ENCODE results near the gene GRAP2.

The GRAP2 gene

DNA sequence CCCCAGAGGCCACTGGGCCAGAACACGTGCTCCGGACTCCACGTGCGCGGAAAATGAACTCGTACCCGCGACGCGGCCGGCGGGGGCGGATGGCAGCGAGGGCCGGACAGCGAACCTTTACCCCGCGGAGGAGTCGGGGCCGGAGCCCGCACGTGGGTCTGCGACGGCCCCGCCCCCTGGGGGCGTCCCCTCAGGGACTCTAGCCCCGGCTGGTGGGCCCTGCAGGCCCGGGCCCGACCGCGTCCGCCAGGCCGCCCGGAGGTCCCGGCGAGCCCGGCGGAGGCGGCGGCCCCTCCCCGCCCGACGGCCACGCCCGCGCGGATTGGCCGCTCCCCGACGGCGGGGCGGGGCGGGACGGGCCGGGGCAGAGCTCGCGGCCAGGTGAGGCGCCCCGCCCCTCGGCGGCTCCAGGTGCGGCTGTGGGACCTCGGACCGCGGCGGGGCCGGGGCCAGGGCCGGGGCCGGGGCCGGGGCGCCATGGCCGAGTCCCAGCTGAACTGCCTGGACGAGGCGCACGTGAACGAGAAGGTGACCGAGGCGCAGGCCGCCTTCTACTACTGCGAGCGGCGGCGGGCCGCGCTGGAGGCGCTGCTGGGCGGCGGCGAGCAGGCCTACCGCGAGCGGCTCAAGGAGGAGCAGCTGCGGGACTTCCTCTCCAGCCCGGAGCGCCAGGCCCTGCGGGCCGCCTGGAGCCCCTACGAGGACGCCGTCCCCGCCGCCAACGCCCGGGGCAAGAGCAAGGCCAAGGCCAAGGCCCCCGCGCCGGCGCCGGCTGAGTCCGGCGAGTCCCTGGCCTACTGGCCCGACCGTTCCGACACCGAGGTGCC, 93.9 kb downstream of the GRAP2 start, which contains the start of gene FAM83F:
Gene FAM83F, plus strand, starts transcription at position 389 of the 827 bp plus-strand sequence. Its CDS starts 89 bp downstream, at position 478.
- peak; percentile 46 for DNase-seq (ENCODE audit: low spot score)

- DNase-seq (ENCODE audit: low spot score) = no peak
Observed at GRCh38 chr22:39995393-39996252, 94.7 kb downstream of the GRAP2 start.

DNA sequence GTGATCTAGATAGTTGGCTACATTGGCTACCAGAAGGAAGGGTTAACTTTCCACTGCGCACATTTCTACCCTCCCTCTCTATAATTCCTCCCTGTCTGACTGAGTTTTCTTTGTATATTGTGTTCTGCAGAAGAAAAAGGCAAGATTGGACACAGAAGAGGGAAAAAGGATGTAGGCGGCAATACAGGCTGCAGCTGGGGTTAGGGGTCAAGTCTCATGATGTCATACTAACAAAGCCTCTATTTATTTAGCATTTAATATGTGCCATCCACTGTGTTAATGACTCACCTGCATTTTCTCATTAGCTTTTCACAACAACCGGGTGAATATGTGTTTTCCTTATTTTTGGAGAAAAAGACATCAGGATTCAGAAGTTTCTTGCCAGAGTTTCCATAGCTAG, 95.8 kb downstream of the GRAP2 start:
- no peak for DNase-seq (ENCODE audit: low spot score)

DNA sequence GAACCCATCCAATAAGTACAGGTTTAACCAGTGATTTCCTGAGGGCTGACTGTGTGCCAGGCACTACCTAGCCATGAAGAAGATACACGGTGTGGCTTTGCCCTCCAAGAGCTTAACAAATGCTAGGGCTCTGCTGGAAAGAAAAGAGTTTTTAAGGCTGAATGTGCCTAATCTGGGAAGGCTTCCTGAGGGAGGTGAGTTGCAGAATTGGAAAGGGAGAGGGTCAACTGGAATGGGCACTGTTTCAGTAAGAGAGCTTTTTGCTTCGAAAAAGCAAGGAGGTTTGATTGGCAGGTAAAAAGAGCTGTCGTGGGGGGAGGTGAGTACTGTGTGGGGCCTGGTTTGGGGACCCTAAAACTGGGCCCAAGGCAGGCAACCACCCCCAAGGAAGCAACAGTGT, 96.5 kb downstream of the GRAP2 start:
- no peak for DNase-seq (ENCODE audit: low spot score)

DNA sequence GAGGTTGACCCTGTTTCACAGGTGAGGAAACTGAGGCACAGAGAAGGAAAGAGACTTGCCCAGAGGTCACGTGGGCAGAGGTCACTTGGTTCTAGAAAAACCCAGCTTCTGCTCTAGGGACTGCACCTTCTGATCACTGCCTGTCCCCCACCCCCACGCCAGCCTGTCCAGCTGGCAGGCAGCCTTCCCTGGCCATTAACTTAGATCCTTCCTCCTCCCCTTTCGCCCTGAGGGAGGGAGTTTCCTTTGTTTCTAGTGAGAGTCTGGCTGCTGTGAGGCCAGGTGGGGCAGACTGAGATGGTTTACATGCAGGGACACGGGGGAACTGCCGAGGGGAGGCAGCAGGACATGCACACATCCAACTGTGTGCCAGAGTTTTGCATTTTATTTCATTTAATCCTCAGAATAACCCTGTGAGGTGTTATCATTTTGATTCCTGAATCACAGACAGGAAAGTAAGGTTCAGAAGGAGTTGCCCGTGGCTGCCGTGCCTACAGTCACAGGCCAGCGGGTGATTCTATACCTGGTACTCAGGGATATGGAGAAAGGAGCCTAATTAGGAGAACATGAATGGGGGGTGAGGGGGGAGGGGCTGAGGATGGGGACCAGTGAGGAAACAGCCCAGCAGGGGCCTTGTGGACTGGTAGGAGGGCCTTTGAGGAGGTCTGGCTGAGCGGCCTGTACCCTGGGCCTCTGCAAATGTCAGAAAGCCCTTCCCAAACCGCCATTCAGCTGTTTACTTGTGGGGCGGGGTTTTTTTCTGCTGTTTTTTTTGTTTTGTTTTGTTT, 97.2 kb downstream of the GRAP2 start:
- no peak for DNase-seq (ENCODE audit: low spot score)

DNA sequence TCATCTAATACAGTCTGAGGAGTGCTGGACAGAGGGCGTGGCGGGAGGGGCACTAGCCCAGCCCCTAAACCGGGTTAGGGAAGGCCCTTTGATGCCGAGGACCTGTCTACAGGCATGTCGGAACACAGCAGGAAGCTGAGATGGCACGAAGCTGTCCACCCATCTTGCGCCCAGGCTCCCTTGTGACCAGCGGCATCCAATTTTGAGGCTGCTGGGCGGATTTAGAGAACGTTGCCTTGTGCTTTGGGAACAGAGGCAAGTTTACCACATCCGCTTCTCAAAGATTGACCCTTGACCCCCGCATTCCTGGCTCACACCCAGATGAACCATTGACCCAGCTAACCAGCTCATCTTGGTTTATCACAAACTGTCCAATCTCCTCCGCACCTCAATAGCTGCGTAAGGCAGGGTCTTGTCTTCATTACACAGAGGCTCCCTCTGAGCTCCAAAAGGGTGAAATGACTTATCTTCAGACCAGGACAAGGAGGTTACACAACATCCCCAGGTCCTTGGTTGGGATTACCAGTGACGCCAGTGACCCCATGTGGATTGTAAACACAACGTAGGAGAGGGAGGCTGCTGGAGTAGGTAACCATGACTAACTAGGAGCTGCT, 98.4 kb downstream of the GRAP2 start:
- no peak for DNase-seq (ENCODE audit: low spot score)

DNA sequence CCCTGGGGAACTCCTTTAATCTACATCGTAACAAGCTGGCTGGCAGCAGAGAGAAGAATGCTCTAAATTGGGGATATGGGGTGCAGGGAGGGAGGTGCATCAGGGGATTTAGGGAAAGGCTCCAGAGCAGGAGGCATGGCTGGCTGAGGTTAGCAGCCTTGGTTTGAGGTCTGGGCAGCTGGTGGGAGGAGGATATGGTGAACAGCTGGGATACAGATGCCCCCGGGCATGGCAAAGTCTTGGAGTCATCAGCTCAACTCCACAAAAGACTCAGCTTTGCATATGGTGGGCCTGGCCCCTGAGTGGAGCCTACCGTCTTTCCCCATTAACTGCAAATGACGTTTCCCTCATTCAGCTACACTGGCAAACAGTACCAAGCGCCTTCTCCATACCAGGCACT, 99.3 kb downstream of the GRAP2 start:
- DNase-seq (ENCODE audit: low spot score) = no peak

DNA sequence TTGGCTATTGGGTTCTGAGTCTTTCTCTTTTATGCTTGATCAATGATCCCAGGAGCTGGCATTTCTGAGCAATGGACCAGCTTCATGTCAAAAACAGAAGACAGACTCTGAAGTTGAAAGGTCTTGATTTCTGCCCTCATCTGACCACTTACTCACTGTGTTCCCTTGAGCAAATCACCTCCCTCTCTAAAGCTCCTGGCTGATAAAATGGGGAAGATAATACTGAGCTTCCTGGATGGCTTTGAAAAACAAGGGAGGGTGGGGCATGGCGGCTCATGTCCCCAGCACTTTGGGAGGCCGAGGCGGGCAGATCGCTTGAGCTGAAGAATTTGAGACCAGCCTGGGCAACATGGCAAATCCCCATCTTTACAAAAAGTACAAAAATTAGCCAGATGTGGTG, 100.2 kb downstream of the GRAP2 start:
- no peak for DNase-seq (ENCODE audit: low spot score)

- no peak for DNase-seq (ENCODE audit: low spot score)
Observed at GRCh38 chr22:40001800-40002577, 101.1 kb downstream of the GRAP2 start.

DNA sequence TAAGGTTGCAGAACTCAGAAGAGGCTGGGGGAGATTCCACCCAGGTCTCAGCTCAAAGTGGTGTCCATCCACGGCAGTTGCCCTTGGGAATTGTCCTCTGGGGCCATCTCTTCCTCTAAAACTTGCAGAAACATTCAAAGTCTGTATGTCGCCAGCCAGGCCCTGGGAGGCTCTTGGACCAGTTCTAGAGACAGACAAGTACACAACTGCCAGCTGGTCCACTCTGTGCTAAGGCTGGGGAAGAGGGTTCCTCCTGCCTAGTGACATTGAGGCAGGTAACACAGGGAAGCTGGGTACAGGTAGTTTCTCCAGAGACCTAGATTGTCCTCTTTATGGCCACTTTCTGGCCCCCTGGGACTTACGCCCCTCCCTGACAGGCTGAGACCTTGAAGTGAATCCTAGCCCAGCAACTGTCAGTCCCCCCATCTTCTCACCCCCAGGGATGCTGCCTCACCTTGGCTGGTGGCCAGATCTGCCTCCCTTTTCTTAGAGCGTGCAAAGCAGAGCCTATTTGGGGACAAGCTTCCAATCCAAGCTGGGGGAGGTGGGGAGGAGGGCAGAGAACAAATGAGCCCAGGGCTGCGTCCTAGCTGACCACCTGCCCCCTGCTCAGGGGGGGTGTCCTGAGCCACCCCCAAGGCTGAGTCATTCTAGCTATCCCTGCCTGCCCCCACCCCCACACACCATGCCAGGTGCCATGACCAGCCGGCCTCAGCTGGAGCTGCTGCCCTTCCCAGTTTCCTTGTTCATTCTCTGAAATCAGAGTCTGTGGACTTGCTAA, 102.2 kb downstream of the GRAP2 start:
- no peak for DNase-seq (ENCODE audit: low spot score)

DNA sequence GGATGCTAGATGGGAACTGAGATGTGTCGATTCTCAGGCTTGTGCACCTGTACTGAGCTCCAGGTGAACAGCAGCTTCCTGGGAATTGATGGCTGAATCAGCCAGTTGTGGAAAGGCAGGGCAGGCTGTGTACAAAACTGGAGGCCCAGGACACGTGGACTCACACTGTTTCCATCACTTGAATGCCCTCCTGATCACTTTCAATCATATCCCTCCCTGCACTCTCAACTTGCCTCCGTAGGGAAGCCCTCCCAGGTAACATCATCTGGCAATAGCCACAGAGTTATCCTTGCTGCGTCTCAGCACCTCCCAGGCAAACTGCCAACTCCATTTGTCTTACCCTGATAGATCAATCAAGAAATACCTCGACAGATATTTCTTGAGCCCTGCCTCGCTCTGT, 104.0 kb downstream of the GRAP2 start:
- no peak for DNase-seq (ENCODE audit: low spot score)

DNA sequence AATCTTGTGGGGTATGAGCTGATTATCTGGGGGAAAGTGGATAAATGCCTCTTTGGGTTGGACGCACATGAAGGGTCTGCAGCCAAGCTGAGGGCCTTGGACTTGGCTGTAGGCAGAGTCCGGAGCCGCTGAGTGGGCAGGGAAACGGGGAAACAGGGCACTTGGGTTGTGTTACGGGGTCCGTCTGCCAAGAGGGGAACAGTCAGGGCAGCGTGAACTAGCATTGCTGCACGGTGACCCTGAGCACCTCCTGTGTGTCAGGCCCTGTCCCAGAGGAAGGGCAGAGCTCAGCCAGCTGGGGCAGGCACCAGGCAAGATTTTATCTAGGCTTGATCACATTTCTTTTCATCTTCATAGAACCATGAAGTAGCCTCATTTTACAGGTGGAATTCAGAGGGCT, 105.8 kb downstream of the GRAP2 start:
- DNase-seq (ENCODE audit: low spot score) = no peak

DNA sequence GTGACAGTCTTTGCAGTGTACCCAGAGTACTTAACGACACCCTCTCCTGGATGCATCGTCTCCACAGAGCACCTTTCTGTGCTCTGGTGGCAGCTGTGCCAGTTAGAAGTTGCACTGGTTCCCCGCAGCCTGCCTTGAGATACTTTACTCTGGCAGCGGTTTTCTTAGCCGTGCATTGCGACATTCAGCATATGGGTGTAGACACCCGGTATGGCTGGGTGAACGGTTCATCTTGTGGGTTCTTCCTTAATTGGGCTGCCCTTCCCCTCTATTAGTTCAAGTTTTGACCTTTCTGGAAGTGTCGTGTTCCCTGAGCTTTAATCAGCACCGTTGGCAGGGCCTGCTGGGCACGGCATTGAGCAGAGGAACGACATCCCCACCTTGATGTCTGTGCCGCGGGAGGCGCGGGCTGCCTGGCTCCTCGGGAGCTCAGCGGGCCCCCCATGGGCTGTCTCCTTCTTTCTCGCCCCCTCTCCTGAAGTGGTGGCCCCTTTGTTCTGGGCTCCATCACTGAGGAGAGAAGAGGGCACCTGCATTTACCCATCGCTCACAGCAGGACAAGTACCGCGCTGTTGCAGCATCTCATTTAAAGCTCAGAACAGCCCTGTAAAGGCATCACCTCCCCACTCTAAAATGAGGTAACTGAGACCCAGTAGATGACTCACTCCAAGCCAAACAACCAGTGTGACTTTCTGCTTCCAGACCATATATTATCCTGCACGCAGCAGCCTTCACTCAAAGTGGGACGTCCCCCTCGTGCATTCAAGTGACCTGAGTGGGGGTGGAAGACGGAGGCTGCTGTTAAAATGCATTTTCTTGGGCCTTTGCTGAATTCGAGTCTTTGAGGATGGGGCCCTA, 107.2 kb downstream of the GRAP2 start:
- DNase-seq (ENCODE audit: low spot score) = no peak

GRCh38 chr22:40008726-40009291, 107.9 kb downstream of the GRAP2 start:
- no peak for DNase-seq (ENCODE audit: low spot score)

DNA sequence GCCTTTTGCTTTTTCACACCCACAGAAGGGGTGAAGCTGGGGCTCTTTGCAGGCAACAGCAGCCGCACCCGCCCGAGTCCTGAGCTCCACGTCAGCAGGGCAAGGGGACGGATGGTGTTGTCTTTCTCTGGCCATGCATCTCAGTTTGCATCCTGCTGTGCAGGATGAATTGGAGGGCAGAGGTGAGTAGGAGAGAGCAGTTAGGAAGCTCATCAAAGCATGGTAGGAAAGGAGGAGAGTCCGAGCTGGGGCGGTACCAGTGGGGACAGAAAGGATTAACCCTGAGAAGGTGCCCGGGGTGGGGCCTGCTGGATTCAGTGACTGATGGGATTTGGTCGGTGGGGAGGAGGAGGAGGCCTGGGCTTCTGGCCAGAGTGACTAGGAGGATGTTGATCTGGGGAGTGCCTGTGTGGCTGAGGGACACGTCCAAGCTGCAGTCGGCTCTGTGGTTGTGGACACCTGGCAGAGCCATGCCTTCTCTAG, 108.4 kb downstream of the GRAP2 start:
- no peak for DNase-seq (ENCODE audit: low spot score)

GRCh38 chr22:40009951-40010671, 109.2 kb downstream of the GRAP2 start:
- DNase-seq (ENCODE audit: low spot score) = no peak

- no peak for DNase-seq (ENCODE audit: low spot score)
Observed at GRCh38 chr22:40010746-40011145, 109.9 kb downstream of the GRAP2 start.

DNA sequence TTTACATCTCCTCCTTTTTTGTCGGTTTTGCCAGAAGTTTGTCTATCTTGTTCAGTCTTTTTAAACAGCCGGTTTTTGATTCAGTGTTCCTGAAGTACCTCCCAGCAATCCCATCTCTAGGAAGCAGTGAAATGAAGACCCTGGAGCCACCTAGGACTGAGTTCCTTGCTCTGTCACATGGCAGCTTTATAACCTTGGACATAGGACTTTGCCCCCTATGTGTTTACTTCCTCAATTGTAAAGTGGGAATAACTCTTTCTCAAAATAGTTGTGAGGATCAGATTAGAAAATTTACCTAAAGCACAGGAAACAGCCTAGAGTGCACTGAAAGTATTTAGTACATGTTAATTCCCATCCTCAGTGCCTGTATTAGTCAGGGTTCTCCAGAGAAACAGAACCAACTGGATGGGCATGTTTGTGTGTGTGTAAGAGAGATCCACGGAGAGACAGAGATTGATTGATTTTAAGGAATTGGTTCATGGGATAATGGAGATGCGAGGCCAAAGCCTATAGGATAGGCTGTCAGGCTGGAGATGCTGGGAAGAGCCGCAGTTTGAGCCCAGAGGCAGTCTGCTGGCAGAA, 113.9 kb downstream of the GRAP2 start:
- no peak for DNase-seq (ENCODE audit: low spot score)
